Stimulated activated CD8-positive, alpha-beta memory T cell treated with anti-CD3 and anti-CD28 coated beads, Interleukin-2, amount 100 ng/mL, for 48 hours (primary cell): ENCODE results near the gene SART3.
"Not testable (repeated sequence)": the region's sequence is repeated elsewhere in the genome, so short reads cannot be mapped to it uniquely, and the experiment has no call there.

Source experiments
- DNase-seq, 2 donors: peaks; one replicate each; pipeline ENCODE4 v3.0.0-alpha.2; 2020; ENCODE audit warnings: low read depth in 2 of 2

Gene SART3

DNA sequence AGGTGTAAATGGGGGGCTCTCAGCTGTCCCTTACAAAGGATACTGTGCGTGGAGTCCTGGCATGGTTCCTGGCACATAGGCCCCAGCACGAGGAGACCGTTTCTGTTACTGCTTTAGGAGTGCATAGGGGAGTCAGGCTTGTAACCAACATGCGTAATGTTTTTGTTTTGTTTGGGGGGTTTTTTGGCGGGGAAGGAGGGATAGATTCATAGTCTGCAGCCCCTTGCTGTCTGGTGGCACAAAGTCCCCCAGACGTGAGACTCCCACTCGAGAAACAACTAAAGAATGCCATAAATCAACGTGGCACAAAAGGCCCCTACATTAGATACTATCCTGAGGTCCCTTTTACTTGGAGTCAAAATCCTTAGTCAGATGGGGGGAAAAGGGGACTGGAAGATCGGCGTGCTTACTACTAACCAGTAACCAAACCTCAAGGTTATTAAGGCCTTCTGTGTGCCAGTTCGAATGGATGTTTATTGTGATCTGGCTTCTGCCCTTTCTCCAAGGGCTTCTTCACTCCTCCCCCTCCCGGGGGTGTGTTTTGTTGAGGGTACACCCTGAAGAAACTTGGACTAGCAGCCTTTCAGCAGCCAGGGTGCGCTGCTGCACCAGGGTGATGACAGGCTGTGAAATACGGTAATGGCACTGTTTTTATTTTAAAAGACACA lies 2.3 kb upstream of the SART3 start:
- DNase-seq, result peak; percentile 71 to 76

DNA sequence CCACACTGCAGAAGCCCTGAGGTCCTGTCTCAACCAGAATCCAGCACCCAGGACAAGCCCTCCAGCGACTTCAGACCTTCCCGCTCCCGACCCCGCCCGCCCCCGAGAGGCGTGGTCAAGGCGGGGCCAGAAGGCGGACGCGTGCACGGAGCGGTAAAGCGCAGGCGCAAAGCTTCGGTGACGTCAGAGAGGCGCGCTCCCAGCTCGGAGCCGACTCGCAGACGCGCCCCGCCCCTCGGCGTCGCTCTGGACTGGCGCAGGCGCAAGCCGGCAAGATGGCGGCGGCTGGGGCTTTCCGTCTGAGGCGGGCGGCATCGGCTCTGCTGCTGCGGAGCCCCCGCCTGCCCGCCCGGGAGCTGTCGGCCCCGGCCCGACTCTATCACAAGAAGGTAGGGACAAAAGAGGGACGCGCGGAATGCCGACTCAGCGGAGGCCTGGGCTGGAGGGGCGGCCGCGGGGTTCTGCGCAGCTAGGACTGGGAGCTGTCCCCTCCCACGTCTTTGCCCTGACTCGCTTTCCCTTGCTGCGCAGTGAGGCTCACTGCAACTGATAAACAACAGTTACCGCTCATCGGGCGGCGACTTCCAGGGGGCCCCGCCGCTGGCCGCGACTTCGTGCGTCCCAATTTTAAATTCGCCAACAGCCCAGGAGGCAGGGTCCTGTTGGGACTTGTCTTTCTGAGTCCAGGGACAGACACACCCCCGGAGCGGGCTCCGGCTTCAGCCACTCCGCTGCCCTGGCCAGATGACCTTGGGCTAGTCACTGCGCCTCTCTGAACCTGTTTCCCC lies 1.6 kb upstream of the SART3 start, which contains the start of gene ISCU:
TSS of gene ISCU (plus strand) at position 249 of the 788 bp plus-strand sequence. CDS start at position 276, 27 bp downstream.
- DNase-seq, result peak; percentile 99

DNA sequence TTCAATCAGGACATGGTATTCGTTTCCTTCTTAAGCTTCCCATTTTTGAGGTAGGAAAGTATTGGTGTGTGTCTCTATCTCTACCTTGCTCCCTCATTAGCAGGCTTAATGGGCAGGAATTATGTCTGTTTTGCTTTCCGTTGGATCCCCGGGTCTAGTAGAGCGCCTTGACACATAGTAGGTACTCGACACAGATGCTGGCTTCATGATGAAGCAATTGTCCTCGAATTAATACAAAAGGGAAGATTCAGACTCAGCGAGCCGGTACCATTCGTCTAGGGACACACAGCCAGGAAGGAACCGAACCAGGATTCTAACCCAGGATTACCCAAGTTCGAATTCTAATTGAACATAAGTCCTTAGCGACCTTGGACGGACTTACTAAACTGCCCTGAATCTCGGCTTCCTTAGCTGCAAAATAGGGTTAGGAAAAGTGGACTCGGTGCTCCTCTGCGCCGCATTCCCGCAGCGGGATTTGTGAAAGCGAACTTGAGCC lies 927 bp upstream of the SART3 start:
- no peak for DNase-seq

DNA sequence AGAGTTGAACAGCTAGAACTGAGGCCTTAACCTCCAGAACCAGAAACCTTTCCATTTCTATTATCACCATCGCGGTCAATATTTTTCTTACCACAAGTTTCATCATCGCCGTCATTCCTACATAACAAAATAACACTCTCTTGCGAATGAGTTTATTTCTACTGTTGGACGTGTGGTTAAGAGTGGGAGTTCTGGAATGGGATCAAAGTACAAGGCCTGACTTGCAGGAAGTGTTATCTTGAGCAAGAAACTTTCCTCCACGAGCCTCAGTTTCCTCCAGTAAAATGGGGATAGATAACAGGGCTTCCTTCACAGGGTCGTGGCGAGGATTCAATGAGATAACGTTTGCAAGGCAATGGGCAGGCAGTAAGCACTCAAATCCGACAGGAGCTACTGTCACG lies 652 bp downstream of the SART3 start:
- DNase-seq, result no peak

DNA sequence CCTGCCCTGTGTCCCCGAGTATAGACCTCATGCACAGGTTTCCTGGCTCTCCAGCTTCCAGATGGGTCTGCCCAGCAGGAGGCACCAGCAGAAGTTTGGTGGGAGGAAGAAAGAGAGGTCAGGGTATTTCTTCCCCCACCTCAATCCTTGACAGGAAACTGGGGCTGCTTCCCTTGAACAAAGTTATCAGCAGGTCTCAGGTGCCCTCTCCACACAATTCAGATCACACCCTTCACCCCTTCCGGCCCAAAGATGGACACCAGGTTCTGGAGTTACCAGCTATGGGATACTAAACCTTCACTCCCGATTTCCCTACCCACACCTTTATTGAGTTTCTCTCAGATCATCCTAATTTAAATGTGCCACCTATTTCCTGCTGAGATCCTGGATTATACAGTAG lies 1.2 kb downstream of the SART3 start:
- no peak for DNase-seq

DNA sequence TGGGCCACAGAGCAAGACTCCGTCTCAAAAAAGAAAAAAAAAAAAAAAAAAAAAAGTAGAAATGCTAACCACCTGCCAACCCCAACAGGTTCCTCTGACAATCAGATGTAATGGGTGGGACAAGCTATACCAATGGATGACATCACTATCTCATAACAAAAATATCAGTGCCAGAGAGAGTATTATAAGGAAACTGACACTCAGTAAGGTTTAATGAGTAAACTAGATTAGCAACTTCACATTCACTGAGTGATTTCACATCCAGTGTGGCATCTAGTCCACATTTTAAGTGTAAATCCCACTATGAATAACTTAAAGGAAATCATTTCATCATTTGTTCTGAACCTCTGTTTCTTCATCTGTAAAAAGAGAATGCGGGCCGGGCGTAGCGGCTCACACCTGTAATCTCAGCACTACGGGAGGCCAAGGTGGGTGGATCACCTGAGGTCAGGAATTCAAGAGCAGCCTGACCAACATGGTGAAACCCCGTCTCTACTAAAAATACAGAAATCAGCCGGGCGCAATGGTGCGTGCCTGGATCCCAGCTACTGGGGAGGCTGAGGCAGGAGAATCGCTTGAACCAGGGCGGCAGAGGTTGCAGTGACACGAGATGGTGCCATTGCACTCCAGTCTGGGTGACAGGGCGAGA lies 1.8 kb downstream of the SART3 start:
- no peak for DNase-seq

DNA sequence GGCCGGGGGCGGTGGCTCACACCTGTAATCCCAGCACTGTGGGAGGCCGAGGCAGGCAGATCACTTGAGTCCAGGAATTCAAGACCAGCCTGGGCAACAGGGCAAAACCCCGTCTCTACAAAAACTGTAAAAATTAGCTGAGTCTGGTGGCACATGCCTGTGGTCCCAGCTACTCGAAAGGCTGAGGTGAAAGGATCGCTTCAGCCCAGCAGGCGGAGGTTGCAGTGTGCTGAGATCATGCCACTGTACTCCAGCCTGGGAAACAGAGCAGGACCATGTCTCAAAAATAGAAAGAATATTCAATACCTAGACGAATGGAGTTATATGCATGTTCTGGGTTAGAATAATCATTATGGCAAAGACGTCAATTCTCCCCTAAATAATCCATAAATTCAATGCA lies 5.6 kb downstream of the SART3 start:
- DNase-seq, result not testable (repeated sequence)

DNA sequence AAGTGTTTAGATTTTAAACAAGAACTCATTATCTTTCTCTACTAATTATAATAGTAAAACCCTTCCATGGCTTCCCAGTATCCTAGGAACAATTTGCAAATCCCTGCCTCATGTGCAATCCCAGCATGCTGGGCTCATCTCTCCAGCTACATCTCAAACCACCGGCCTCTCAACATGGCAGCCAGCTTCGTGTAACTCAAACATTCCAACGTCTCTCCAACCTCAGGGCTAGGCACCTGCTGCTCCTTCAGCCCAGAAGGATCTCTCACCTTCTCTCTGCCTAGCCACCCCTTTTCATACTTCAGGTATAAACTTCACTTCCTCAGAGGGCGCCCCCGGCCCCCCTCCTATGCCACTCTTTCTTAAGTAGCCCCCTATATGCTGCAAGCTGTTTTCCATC lies 7.2 kb downstream of the SART3 start:
- no peak for DNase-seq

DNA sequence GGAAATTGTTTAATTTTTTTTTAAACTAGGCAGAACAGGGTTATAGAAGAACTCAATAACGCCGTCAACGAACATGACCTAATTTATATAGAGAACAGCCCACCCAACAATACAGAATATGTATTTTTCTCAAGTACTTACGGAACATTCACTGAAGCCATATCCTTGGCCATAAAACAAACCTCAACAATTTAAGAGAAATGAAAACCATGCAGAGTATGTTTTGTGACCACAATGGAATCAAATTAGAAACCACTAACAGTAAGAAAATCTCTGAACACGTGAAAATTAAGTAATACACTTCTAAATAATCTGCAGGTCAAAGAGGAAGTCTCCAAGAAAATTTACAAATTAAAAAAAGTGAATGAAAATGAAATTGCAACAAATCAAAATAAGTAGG lies 9.4 kb downstream of the SART3 start:
- DNase-seq, result no peak

DNA sequence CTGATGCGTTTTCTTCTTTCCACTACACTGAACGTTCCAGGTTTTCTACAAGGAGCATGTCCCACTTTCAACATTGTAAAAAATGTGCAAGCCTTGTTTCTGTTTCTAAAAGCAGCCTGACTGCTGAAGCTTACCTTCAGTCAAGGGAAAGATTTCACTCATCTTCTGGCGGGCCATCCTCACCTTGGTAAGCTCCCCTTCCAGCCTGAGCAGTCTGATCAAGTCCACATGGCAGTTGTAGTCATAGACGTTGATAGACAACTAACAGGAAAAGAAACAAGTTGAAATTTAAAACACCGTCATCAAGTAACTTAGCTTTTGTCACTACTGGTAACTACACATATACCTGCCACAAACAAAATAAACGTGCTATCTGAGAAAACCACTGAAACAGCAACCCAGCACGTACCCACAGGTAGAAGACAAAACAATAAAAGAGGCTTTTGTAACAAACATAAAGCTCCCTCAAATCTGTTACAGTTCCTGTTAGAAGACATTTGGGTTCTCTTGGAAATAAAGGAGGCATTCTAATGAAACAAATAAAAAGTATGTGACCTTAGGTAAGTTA lies 11.9 kb downstream of the SART3 start:
- no peak for DNase-seq

DNA sequence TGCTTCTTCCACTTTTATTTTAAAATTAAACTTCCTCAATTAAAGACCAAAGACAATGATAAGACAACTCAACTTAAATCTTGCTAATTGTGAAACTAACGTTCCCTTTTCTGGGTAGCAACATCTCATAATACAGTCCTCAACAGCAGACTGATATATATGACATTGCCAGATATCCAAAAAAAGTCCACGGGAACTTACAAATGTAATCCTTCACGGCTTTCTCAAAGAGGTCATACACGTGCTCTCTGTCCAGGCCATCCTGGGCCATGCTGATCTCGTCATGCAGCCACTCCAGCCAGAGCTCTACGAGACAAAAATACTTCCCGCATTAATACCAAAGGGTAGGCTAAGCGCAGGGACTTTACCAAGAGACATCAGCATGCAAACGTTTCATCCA lies 13.3 kb downstream of the SART3 start:
- DNase-seq, result no peak

DNA sequence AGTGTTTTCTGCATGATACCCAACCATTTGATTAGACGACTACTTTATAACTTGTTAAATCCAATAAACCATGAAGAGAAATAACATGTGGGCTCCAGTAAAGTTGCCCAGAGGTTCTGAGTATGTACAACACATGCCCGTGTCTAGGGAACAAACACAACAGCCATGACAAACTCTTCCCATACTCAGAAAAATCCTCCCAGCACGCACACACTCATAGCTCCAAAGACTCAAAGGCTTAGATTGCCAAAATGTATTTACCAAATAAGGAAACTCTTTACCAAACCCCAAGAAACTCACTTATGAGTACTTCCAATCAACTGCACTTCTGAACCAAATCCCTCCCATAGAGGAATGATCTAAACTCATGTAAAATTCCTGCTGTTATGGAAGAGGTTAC lies 17.3 kb downstream of the SART3 start:
- DNase-seq, result no peak

DNA sequence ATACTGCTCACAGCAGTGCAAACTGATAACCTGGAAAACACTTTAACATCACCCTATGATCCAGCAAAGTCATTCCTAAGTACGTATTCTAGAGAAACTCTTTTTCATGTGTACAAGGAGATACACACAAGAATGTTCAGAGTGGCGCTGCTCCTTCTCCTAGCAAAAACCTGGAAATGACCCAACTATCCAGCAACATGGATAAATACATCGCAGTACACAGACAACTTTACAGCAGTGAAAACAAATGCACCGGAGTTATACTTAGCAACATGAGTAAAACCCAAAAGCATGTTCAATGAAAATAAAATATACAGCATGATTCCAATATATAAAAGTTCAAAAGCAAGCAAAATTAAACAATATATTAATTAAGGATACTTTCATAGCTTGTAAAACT lies 18.7 kb downstream of the SART3 start:
- DNase-seq, result no peak

DNA sequence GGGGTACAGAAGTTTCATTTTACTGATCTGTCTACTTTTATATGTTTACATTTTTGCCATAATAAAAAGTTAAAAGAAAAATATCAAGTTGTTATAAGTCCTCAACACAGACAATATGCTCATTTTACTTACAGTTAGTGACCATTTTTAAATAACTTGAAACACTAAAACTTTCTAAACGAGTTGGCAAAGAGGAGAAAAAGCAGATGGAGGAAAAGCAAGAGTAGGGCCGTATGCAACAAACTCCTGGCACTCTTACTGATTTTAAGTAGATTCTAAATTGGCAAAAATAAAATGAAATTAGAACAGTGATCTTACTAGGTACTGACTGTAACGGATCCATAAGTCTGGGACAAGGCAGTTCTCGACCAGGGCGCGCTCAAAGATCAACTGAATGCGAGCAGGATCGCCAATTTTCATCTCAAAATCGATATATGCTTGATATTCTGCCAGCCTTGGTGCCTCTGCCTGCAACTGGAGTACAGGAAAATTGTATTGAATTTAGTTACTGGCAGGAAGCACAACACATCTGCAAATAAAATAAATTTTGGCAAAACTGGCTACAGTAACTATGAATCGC lies 22.3 kb downstream of the SART3 start:
- no peak for DNase-seq

DNA sequence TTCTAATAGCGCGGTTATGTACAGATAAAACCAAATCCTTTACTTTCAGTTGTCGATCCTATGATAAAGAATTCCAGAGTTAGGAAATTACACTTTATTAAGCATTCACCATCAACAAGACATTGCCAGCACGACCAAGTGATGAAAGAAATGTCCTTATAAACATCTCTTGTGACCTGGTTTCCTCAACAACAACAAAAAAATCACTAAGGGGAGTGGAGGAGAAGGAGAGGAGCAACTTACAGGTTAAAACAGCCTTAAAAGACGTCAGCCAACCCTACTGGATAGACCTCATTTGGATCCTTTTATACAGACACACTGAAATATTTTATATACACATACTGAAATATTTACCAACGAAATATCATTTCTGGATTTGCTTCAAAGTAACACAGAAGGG lies 22.8 kb downstream of the SART3 start:
- no peak for DNase-seq

DNA sequence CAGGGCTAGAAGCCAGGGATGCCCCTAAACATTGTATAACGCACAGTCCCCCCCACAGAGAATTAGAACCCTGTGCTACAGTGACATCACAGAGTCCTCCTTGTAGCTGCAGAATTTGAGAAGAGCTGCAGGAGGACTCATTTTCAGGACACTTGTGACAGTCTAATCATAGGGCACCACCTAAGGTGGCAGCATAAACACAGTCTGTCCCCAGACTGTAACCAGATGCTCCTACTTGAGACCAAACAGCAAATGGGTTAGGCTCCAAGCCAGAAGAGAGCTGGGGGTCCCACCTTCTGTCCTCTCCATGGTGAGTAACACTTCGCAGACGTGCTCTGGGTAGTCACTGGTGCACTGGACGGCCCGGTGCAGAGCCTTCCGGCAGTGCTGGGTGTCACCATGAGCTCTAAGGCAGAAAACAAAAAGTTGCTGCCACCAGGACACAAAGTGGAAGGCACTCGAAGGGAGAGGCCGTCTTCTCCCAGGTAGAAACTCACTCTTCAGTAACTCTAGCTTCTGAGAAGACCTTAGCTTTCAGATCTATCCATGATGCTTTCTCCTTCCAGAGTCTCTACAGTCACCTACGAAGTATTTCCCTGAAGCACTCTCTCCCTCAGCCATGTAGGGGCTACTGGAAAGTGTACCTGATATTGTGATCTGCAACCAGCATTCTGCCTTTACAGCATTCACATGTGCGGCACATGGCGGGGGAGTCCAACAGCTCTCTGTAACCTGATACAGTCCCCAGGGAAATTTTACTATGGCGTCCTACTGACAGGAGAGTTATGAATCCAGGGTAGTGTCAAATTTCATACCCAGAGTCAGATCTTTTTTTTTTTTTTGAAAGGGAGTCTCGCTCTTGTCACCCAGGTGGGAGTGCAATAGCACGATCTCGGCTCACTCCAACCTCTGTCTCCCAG lies 28.8 kb downstream of the SART3 start:
- DNase-seq, result no peak

DNA sequence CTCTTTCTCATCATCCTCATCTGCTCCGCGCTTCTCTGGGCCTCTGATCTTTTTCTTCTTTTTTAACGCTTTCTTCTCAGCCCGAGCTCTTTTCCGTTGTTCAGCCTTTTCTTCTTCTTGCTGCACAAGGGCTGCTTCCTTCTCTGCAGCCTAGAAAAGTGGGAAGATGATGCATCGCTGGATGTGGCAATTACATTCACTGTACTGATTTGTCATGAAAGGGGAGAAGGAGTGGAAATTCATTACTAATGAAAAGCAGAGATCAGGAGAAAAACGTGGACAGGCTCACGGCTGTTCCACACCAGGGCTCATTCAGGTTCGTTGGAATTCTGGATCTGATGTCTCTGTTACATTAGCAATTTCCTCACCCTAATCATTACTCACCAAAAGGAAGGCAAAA lies 30.8 kb downstream of the SART3 start:
- DNase-seq, result no peak

DNA sequence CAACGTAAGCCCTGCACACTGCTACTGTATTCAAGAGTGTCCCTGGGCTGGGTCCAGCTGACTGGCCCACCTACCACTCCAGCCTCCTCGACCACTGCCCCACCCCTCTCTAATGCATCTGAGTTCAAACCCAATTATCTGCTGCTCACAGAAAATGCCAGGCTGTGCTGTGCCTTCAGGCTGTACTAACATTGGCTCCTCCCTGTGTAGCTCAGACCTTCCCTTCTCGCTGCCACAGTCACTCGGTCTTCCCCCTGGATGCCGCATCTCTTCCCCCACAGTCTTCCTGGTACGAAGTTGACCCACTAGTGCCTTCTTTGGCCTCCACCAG lies 33.8 kb downstream of the SART3 start:
- DNase-seq, result no peak

DNA sequence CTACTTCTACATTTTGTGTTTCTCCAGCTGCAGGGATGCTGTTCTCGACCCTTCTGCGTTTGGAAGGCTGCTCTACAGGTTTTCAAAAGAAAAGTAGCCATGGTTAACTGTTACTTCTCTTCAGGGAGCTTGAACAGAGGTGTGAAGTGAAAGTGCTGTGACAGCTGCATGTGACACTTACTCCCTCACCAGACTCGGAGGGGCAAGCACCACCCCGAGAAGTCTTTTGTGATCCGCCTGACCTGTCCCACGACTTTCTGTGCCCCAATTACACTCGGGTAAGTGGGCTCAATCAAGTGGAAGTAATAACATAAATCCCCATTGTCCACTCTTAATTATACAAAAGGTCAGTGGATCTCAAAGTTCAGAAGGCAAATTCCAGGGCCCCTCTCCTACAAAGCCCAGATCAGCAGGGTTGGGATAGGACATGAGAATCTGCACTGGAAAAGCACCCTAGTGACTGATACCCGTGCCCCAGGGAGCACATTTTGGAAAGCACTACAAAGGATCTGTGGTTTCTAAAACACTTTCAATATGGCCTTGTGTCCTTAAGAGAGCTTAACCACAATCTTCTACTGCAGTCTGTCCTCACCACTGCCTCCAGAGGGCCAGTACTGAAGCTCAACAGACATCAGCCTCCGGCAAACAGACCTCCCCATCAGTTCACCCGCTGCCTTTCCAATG lies 34.3 kb downstream of the SART3 start:
- DNase-seq, result no peak

DNA sequence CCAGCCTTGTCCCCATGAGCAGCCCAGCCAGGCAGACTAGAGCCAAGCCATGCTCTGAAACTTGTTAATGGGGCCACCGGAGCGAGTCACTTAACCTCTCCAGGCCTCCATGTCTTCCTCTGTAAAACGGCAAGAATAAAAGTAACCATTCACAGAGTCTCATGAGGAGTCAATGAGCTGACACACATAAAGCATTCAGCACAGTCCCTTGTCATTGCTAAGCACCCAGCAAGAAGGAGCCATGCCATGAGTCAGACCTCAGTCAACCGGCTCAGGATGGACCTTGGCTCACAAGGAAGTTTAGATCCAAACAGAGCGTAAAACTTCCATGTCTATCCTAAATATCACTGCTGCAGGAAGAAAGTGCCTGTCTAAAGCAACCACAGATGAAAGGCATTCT lies 35.3 kb downstream of the SART3 start:
- DNase-seq, result no peak

DNA sequence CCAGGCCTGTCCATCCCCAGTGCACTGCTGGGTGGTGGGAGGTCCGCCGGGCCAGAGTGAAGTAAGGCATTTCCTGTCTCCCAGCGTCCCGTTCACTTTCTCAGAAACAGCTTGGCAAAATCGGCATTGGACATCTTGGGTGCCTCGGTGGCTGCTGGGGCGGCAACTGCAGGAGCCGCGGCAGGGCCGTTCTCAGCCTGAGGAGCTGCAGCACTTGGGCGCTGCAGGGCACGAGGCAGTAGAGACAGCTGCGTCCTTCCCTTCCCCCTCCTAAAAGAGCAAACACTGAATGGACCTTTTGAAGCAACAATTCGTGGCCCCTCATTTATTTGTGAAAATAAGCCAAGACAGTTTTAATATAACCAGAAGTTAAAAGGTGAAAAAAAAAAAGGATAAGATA lies 37.6 kb downstream of the SART3 start:
- DNase-seq, result no peak
